SHP77 treated with DMSO at 0.1 percent for 48 hours (cell line): ENCODE measurements around the gene FKBP1B.
"Not testable (repeated sequence)": the region's sequence is repeated elsewhere in the genome, so short reads cannot be mapped to it uniquely, and the experiment has no call there.

ENCODE experiments used
- DNase-seq: peaks from one replicate; lab custom pipeline; 2025; lab: John Stamatoyannopoulos, UW

The FKBP1B gene

GRCh38 chr2:24104110-24104650 is 54.6 kb downstream of the FKBP1B start:
- DNase-seq: no peak

DNA sequence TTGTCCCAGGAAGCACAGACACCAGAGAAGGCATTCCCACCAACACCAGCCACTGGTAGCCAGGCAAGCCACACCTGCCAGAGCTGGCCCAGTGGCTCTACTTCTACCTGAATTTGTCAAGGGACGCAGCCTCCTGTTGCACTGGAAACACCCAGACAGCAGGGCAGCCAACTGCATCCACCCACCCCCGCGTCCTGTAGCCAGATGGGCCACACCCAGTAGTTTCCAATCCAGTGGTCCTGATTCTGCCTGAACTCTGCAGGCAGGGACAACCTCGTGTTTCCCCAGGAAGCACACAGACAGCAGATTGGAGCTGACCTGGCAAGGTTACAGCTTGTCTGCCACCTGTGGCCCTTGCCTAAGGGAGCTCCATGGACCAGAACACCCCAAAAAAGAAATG is 55.4 kb downstream of the FKBP1B start:
- DNase-seq: no peak

DNA sequence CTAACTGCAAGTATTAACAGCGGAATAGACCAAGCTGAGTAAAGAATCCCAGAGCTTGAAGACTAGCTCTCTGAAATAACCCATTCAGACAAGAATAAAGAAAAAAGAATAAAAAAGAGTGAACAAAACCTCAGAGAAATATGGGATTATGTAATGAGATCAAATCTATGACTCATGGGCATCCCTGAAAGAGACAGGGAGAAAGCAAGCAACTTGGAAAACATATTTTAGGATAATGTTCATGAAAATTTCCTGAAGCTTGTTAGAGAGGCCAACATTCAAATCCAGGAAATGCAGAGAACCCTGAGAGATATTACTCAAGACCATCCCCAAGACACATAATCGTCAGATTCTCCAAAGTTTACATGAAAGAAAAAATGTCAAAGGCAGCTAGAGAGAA is 56.3 kb downstream of the FKBP1B start:
- DNase-seq: no peak

DNA sequence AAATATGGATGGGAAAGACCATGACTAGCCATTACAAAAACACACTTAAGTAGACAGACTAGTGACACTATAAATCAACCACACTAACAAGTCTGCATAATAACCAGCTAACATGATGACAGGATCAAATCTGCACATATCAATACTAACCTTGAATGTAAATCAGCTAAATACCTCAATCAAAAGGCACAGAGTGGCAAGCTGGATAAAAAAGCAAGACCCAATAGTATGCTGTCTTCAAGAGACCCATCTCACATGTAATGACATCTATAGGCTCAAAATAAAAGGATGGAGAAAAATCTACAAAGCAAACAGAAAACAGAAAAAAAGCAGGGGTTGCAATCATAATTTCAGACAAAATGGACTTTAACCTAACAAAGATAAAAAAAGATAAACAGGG is 57.2 kb downstream of the FKBP1B start:
- DNase-seq: no peak

GRCh38 chr2:24107336-24107735 is 57.8 kb downstream of the FKBP1B start:
- DNase-seq: no peak

- DNase-seq: not testable (repeated sequence)
Measured at GRCh38 chr2:24109431-24109830, 59.9 kb downstream of the FKBP1B start.

DNA sequence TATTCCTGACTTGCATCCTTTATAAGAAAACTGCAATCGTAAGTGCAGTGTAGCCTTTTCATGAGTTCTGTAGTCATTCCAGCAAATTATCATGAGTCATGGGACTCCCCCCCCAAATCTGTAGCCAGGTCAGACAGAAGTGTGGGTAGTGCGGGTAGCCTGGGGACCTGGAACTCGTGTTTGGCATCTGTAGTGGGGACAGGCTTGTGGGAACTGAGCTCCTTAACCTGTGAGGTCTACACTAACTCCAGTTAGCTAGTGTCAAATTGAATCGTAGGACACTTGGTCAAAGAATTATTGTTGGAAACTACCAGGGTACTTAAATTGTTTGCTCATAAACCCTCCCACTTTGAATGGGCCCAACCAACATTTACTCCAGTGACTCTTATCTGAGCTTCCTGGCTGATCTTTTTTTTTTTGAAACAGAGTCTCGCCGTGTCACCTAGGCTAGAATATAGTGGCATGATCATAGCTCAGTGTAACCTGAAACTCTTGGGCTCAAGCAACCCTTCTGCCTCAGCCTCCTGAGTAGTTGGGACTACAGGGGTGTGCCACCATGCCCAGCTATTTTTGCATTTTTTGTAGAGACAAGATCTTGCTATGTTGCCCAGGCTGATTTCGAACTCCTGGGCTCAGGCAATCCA is 61.2 kb downstream of the FKBP1B start:
- no peak for DNase-seq

DNA sequence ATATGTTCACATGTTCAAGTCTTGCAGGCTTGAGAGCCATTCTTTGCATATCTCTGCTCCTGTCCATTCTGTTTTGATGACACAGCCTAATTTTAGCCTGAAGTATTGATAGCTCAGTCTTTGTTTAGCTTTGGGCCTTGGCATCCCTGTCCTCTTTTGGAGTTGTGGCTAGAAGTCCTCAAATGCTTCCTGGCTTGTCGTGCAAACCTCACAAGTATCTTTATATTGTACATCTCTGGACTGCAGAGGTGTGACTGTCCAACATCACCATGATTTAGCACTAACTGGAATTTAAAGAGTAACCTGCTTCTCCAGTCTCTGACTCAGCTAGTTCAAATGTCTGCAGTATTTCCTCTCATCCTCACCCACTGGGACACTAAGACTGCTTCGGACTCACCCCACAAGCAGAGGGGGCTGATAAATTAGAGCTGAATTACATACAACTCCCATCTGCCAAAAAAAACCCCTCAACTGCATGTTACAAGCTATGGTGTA is 61.9 kb downstream of the FKBP1B start:
- DNase-seq: no peak
